CD14-positive monocyte (primary cell): ENCODE measurements around the gene CST7. TPM values are rescaled to one million over a fixed set of nuclear protein-coding genes. Genes with fewer than 3 reads are reported as not detected.

ENCODE experiments used
- DNase-seq, 3 donors: peaks; one replicate each; pipeline ENCODE4 v3.0.0-alpha.2; 2011 to 2022
- H2AFZ ChIP-seq: 2 replicates; pipeline ENCODE4 v1.6.0; 2012; ENCODE audit warnings: mild to moderate bottlenecking, low read depth, low read length, inconsistent platforms; ENCODE audit not compliant: insufficient read depth, poor library complexity, severe bottlenecking
- H3K27ac ChIP-seq, 2 donors: 1 replicate in 1 of 2; 2 replicates in 1 of 2; pipeline ENCODE4 v1.5.1; 2012 to 2013; ENCODE audit warnings: low read length in 2 of 2, control low read depth in 1 of 2, inconsistent platforms in 1 of 2, low read depth in 1 of 2, mild to moderate bottlenecking in 1 of 2
- H3K27me3 ChIP-seq, 2 donors: one replicate each; pipeline versions ENCODE4 v1.6.0 to v1.6.1; 2011 to 2013; ENCODE audit warnings: low read length in 2 of 2; ENCODE audit not compliant: control insufficient read depth in 2 of 2, insufficient read depth in 2 of 2
- H3K36me3 ChIP-seq, 2 donors: replicated peaks in 1 of 2; 1 replicate in 1 of 2; 2 replicates in 1 of 2; pipeline versions ENCODE4 v1.5.1 to v1.6.1; 2012 to 2013; ENCODE audit warnings: low read length in 2 of 2, control low read depth in 1 of 2, inconsistent platforms in 1 of 2, mild to moderate bottlenecking in 1 of 2; ENCODE audit not compliant: insufficient read depth in 2 of 2, control insufficient read depth in 1 of 2
- H3K4me1 ChIP-seq, 2 donors: 1 replicate in 1 of 2; 2 replicates in 1 of 2; pipeline versions ENCODE4 v1.5.1 to v1.6.1; 2012 to 2013; ENCODE audit warnings: low read length in 2 of 2, control low read depth in 1 of 2, inconsistent platforms in 1 of 2, mild to moderate bottlenecking in 1 of 2, moderate library complexity in 1 of 2; ENCODE audit not compliant: insufficient read depth in 2 of 2, control insufficient read depth in 1 of 2
- H3K4me2 ChIP-seq: replicated peaks from 2 replicates; pipeline ENCODE3; 2012; ENCODE audit warnings: low read length, moderate library complexity, mild to moderate bottlenecking; ENCODE audit not compliant: poor library complexity, severe bottlenecking; ENCODE audit errors: extremely low read depth
- H3K4me3 ChIP-seq, 3 experiments: fragments of 200-600 bp in 1 of 3; sonication (generic) in 1 of 3; replicated peaks in 1 of 3; 1 replicate in 2 of 3; 2 replicates in 1 of 3; pipeline ENCODE4 v1.5.1; 2011 to 2013; ENCODE audit warnings: low read length in 3 of 3, mild to moderate bottlenecking in 3 of 3, control low read depth in 2 of 3, low read depth in 2 of 3, inconsistent platforms in 1 of 3, moderate library complexity in 1 of 3
- H3K79me2 ChIP-seq: 2 replicates; pipeline ENCODE4 v1.6.0; 2012; ENCODE audit warnings: mild to moderate bottlenecking, control low read depth, inconsistent platforms, low read length, moderate library complexity; ENCODE audit not compliant: insufficient read depth
- H3K9ac ChIP-seq: 2 replicates; pipeline ENCODE4 v1.6.0; 2017; ENCODE audit warnings: low read length, mild to moderate bottlenecking; ENCODE audit not compliant: insufficient read depth, poor library complexity, severe bottlenecking
- H3K9me3 ChIP-seq, 2 donors: replicated peaks in 1 of 2; 1 replicate in 1 of 2; 2 replicates in 1 of 2; pipeline versions ENCODE4 v1.5.1 to v1.6.1; 2012 to 2013; ENCODE audit warnings: low read length in 2 of 2, control low read depth in 1 of 2; ENCODE audit not compliant: control insufficient read depth in 1 of 2, insufficient read depth in 1 of 2
- H4K20me1 ChIP-seq: 2 replicates; pipeline ENCODE4 v1.6.0; 2012; ENCODE audit warnings: mild to moderate bottlenecking, low read length, control low read depth, moderate library complexity; ENCODE audit not compliant: insufficient read depth
- H3K27ac Mint-ChIP-seq, 7 donors: one replicate each; pipeline ENCODE4 v1.8.0; 2020; ENCODE audit warnings: mild to moderate bottlenecking in 7 of 7, mixed read lengths in 7 of 7, moderate library complexity in 6 of 7, inconsistent platforms in 2 of 7
- H3K27me3 Mint-ChIP-seq, 3 donors: one replicate each; pipeline ENCODE4 v1.8.0; 2021 to 2022; ENCODE audit warnings: low read depth in 3 of 3, mild to moderate bottlenecking in 3 of 3, mixed read lengths in 3 of 3, moderate library complexity in 3 of 3, inconsistent platforms in 1 of 3
- H3K36me3 Mint-ChIP-seq, 2 donors: one replicate each; pipeline ENCODE4 v1.8.0; 2020; ENCODE audit warnings: mixed read lengths in 2 of 2, inconsistent platforms in 1 of 2, mild to moderate bottlenecking in 1 of 2
- H3K4me1 Mint-ChIP-seq: one replicate; pipeline ENCODE4 v1.8.0; 2020; ENCODE audit warnings: mild to moderate bottlenecking, mixed read lengths
- H3K4me3 Mint-ChIP-seq, 2 donors: one replicate each; pipeline ENCODE4 v1.8.0; 2020; ENCODE audit warnings: mild to moderate bottlenecking in 2 of 2, mixed read lengths in 2 of 2, moderate library complexity in 1 of 2
- H3K9me3 Mint-ChIP-seq, 7 donors: one replicate each; pipeline ENCODE4 v1.8.0; 2020 to 2022; ENCODE audit warnings: mixed read lengths in 7 of 7, mild to moderate bottlenecking in 6 of 7, moderate library complexity in 6 of 7, inconsistent platforms in 2 of 7
- WGBS: methylation state at CpG from one replicate; pipeline ENCODE4 v1.1.5; 2013; ENCODE audit warnings: missing lambda C conversion rate; ENCODE audit not compliant: insufficient coverage; 5-methylcytosine and 5-hydroxymethylcytosine counted together
- intact Hi-C, 2 donors: fragments of 100-400 bp; cut with micrococcal nuclease; formaldehyde crosslinking; loops; one replicate each; pipeline versions ENCODE4 v1.15.0 to v1.15.1; 2023
- polyA plus RNA-seq, 3 donors: library from polyadenylated mRNA; depleted of rRNA in 1 of 3; unstranded in 2 of 3; stranded (reverse) in 1 of 3; fragments of 300-500 nt in 2 of 3; fragments of >200 nt in 1 of 3; fragmentation: Illumina TruSeq in 2 of 3; gene quantifications; 1 replicate in 2 of 3; 2 replicates in 1 of 3; pipeline ENCODE4 v1.2.3, GENCODE V29; 2012 to 2021
- TF ChIP-seq, protein P1 (sequence below): fragments of 200-600 bp; IDR thresholded peaks from one replicate; pipeline ENCODE4 v1.8.0; 2022; ENCODE audit warnings: antibody characterized with exemption, mild to moderate bottlenecking

Gene CST7
- polyA plus RNA-seq, 3 donors = 1.2 to 3.2 (median 1.8) TPM

GRCh38 chr20:24913076-24913628 is 35.9 kb upstream of the CST7 start:
- Histone ChIP-seq H3K79me2 (no peaks in the 10 kb centered on the region), H3K9me3 (peaks cover under 1 to 16% of the 10 kb centered on the region in 2 donors), H4K20me1 (no peaks in the 10 kb centered on the region), H3K27me3 (no peaks in the 10 kb centered on the region), H3K36me3 (no peaks in the 10 kb centered on the region), H3K4me1 (peaks cover 0 to 2% of the 10 kb centered on the region in 2 donors), H3K4me3 (no peak overlapping the region), H2AFZ (no peak overlapping the region), H3K4me2 (no peak overlapping the region), H3K27ac (no peak overlapping the region), H3K9ac (no peak overlapping the region)
- peaks cover 1 to 7% (median 4%) of the 10 kb centered on the region in 3 donors for H3K27me3 Mint-ChIP-seq
- peaks cover 0 to 12% (median 2%) of the 10 kb centered on the region in 7 donors for H3K9me3 Mint-ChIP-seq
- DNase-seq = no peak
- H3K36me3 Mint-ChIP-seq = no peaks in the 10 kb centered on the region
- no peak overlapping the region for H3K27ac Mint-ChIP-seq
- TF ChIP-seq, protein P1, sequence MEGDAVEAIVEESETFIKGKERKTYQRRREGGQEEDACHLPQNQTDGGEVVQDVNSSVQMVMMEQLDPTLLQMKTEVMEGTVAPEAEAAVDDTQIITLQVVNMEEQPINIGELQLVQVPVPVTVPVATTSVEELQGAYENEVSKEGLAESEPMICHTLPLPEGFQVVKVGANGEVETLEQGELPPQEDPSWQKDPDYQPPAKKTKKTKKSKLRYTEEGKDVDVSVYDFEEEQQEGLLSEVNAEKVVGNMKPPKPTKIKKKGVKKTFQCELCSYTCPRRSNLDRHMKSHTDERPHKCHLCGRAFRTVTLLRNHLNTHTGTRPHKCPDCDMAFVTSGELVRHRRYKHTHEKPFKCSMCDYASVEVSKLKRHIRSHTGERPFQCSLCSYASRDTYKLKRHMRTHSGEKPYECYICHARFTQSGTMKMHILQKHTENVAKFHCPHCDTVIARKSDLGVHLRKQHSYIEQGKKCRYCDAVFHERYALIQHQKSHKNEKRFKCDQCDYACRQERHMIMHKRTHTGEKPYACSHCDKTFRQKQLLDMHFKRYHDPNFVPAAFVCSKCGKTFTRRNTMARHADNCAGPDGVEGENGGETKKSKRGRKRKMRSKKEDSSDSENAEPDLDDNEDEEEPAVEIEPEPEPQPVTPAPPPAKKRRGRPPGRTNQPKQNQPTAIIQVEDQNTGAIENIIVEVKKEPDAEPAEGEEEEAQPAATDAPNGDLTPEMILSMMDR = no peak
- WGBS = 98% methylated on average over 8 of the region's 9 CpGs
- intact Hi-C loops = loop anchor here in 1 of 2 donors (10.0 kb wide), 1 partner anchor 1018 kb away; no protein-coding TSS in a partner anchor
- H3K4me1 Mint-ChIP-seq = peaks cover 3% of the 10 kb centered on the region
- H3K4me3 Mint-ChIP-seq = no peak overlapping the region

GRCh38 chr20:24914388-24915241 is 34.5 kb upstream of the CST7 start:
- no peak overlapping the region for H2AFZ ChIP-seq
- TF ChIP-seq, protein P1 = no peak
- no peaks in the 10 kb centered on the region for H3K27me3 ChIP-seq
- Mint-ChIP-seq H3K36me3 (no peaks in the 10 kb centered on the region), H3K27me3 (peaks cover 4 to 10% (median 7%) of the 10 kb centered on the region in 3 donors), H3K4me1 (peaks cover 8% of the 10 kb centered on the region), H3K27ac (no peak overlapping the region), H3K9me3 (peaks cover 0 to 2% (median 0%) of the 10 kb centered on the region in 7 donors), H3K4me3 (no peak overlapping the region)
- H3K79me2 ChIP-seq = no peaks in the 10 kb centered on the region
- DNase-seq = no peak
- H3K27ac ChIP-seq = no peak overlapping the region
- H3K9me3 ChIP-seq = peaks cover 0 to 2% of the 10 kb centered on the region in 2 donors
- intact Hi-C loops = loop anchor here in 1 of 2 donors (5.0 to 10.0 kb wide), 2 partner anchors 812 to 1020 kb away; no protein-coding TSS in a partner anchor
- H3K9ac ChIP-seq = no peak overlapping the region
- H3K4me1 ChIP-seq = peaks cover 0 to 5% of the 10 kb centered on the region in 2 donors
- no peaks in the 10 kb centered on the region for H3K36me3 ChIP-seq
- H3K4me3 ChIP-seq = no peak overlapping the region
- 88% methylated on average over 10 of the region's 14 CpGs for WGBS
- H4K20me1 ChIP-seq = no peaks in the 10 kb centered on the region
- H3K4me2 ChIP-seq = no peak overlapping the region
